CD14-positive monocyte (primary cell): ENCODE data around the gene CUL4A. TPM values are rescaled to one million over a fixed set of nuclear protein-coding genes. Genes with fewer than 3 reads are reported as not detected.

Experiments
- DNase-seq, 3 donors: peaks; one replicate each; pipeline ENCODE4 v3.0.0-alpha.2; 2011 to 2022
- H2AFZ ChIP-seq: 2 replicates; pipeline ENCODE4 v1.6.0; 2012; ENCODE audit warnings: mild to moderate bottlenecking, low read depth, low read length, inconsistent platforms; ENCODE audit not compliant: insufficient read depth, poor library complexity, severe bottlenecking
- H3K27ac ChIP-seq, 2 donors: 1 replicate in 1 of 2; 2 replicates in 1 of 2; pipeline ENCODE4 v1.5.1; 2012 to 2013; ENCODE audit warnings: low read length in 2 of 2, control low read depth in 1 of 2, inconsistent platforms in 1 of 2, low read depth in 1 of 2, mild to moderate bottlenecking in 1 of 2
- H3K27me3 ChIP-seq, 2 donors: one replicate each; pipeline versions ENCODE4 v1.6.0 to v1.6.1; 2011 to 2013; ENCODE audit warnings: low read length in 2 of 2; ENCODE audit not compliant: control insufficient read depth in 2 of 2, insufficient read depth in 2 of 2
- H3K36me3 ChIP-seq, 2 donors: replicated peaks in 1 of 2; 1 replicate in 1 of 2; 2 replicates in 1 of 2; pipeline versions ENCODE4 v1.5.1 to v1.6.1; 2012 to 2013; ENCODE audit warnings: low read length in 2 of 2, control low read depth in 1 of 2, inconsistent platforms in 1 of 2, mild to moderate bottlenecking in 1 of 2; ENCODE audit not compliant: insufficient read depth in 2 of 2, control insufficient read depth in 1 of 2
- H3K4me1 ChIP-seq, 2 donors: 1 replicate in 1 of 2; 2 replicates in 1 of 2; pipeline versions ENCODE4 v1.5.1 to v1.6.1; 2012 to 2013; ENCODE audit warnings: low read length in 2 of 2, control low read depth in 1 of 2, inconsistent platforms in 1 of 2, mild to moderate bottlenecking in 1 of 2, moderate library complexity in 1 of 2; ENCODE audit not compliant: insufficient read depth in 2 of 2, control insufficient read depth in 1 of 2
- H3K4me2 ChIP-seq: replicated peaks from 2 replicates; pipeline ENCODE3; 2012; ENCODE audit warnings: low read length, moderate library complexity, mild to moderate bottlenecking; ENCODE audit not compliant: poor library complexity, severe bottlenecking; ENCODE audit errors: extremely low read depth
- H3K4me3 ChIP-seq, 3 experiments: fragments of 200-600 bp in 1 of 3; sonication (generic) in 1 of 3; replicated peaks in 1 of 3; 1 replicate in 2 of 3; 2 replicates in 1 of 3; pipeline ENCODE4 v1.5.1; 2011 to 2013; ENCODE audit warnings: low read length in 3 of 3, mild to moderate bottlenecking in 3 of 3, control low read depth in 2 of 3, low read depth in 2 of 3, inconsistent platforms in 1 of 3, moderate library complexity in 1 of 3
- H3K79me2 ChIP-seq: 2 replicates; pipeline ENCODE4 v1.6.0; 2012; ENCODE audit warnings: mild to moderate bottlenecking, control low read depth, inconsistent platforms, low read length, moderate library complexity; ENCODE audit not compliant: insufficient read depth
- H3K9ac ChIP-seq: 2 replicates; pipeline ENCODE4 v1.6.0; 2017; ENCODE audit warnings: low read length, mild to moderate bottlenecking; ENCODE audit not compliant: insufficient read depth, poor library complexity, severe bottlenecking
- H3K9me3 ChIP-seq, 2 donors: replicated peaks in 1 of 2; 1 replicate in 1 of 2; 2 replicates in 1 of 2; pipeline versions ENCODE4 v1.5.1 to v1.6.1; 2012 to 2013; ENCODE audit warnings: low read length in 2 of 2, control low read depth in 1 of 2; ENCODE audit not compliant: control insufficient read depth in 1 of 2, insufficient read depth in 1 of 2
- H4K20me1 ChIP-seq: 2 replicates; pipeline ENCODE4 v1.6.0; 2012; ENCODE audit warnings: mild to moderate bottlenecking, low read length, control low read depth, moderate library complexity; ENCODE audit not compliant: insufficient read depth
- H3K27ac Mint-ChIP-seq, 7 donors: one replicate each; pipeline ENCODE4 v1.8.0; 2020; ENCODE audit warnings: mild to moderate bottlenecking in 7 of 7, mixed read lengths in 7 of 7, moderate library complexity in 6 of 7, inconsistent platforms in 2 of 7
- H3K27me3 Mint-ChIP-seq, 3 donors: one replicate each; pipeline ENCODE4 v1.8.0; 2021 to 2022; ENCODE audit warnings: low read depth in 3 of 3, mild to moderate bottlenecking in 3 of 3, mixed read lengths in 3 of 3, moderate library complexity in 3 of 3, inconsistent platforms in 1 of 3
- H3K36me3 Mint-ChIP-seq, 2 donors: one replicate each; pipeline ENCODE4 v1.8.0; 2020; ENCODE audit warnings: mixed read lengths in 2 of 2, inconsistent platforms in 1 of 2, mild to moderate bottlenecking in 1 of 2
- H3K4me1 Mint-ChIP-seq: one replicate; pipeline ENCODE4 v1.8.0; 2020; ENCODE audit warnings: mild to moderate bottlenecking, mixed read lengths
- H3K4me3 Mint-ChIP-seq, 2 donors: one replicate each; pipeline ENCODE4 v1.8.0; 2020; ENCODE audit warnings: mild to moderate bottlenecking in 2 of 2, mixed read lengths in 2 of 2, moderate library complexity in 1 of 2
- H3K9me3 Mint-ChIP-seq, 7 donors: one replicate each; pipeline ENCODE4 v1.8.0; 2020 to 2022; ENCODE audit warnings: mixed read lengths in 7 of 7, mild to moderate bottlenecking in 6 of 7, moderate library complexity in 6 of 7, inconsistent platforms in 2 of 7
- WGBS: methylation state at CpG from one replicate; pipeline ENCODE4 v1.1.5; 2013; ENCODE audit warnings: missing lambda C conversion rate; ENCODE audit not compliant: insufficient coverage; 5-methylcytosine and 5-hydroxymethylcytosine counted together
- intact Hi-C, 2 donors: fragments of 100-400 bp; cut with micrococcal nuclease; formaldehyde crosslinking; loops; one replicate each; pipeline versions ENCODE4 v1.15.0 to v1.15.1; 2023
- polyA plus RNA-seq, 3 donors: library from polyadenylated mRNA; depleted of rRNA in 1 of 3; unstranded in 2 of 3; stranded (reverse) in 1 of 3; fragments of 300-500 nt in 2 of 3; fragments of >200 nt in 1 of 3; fragmentation: Illumina TruSeq in 2 of 3; gene quantifications; 1 replicate in 2 of 3; 2 replicates in 1 of 3; pipeline ENCODE4 v1.2.3, GENCODE V29; 2012 to 2021
- TF ChIP-seq, protein P1 (sequence below): fragments of 200-600 bp; IDR thresholded peaks from one replicate; pipeline ENCODE4 v1.8.0; 2022; ENCODE audit warnings: antibody characterized with exemption, mild to moderate bottlenecking

CUL4A gene
- polyA plus RNA-seq, 3 donors: 32.0 to 53.9 (median 33.7) TPM

DNA sequence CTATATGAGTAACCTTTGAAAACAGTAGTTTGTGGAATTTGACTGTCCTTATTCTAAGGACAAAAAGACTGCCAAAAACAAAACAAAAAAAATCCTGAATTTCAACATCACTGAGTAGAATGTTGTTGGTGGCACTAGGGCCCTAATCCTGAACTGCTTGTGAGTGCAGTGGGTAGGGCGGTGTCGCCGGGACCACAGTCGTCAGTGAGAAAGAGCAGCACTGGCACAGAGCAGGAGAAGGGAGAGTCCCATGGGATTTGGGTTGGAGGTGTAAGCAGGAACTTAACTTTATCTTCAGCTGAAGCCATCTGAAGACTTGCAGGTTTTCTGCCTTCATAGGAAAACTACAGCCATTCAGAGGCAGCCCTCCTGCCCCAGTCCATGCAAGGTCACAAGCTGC lies 6.5 kb upstream of the CUL4A start:
- H3K9me3 Mint-ChIP-seq: no peaks in the 10 kb centered on the region
- peaks cover 25% of the 10 kb centered on the region for H3K4me1 Mint-ChIP-seq
- Histone ChIP-seq H2AFZ (no peak overlapping the region), H3K4me3 (no peak overlapping the region), H4K20me1 (peaks cover 28% of the 10 kb centered on the region), H3K79me2 (peaks cover 71% of the 10 kb centered on the region), H3K36me3 (peaks cover 20 to 46% of the 10 kb centered on the region in 2 donors), H3K4me1 (peaks cover 7 to 10% of the 10 kb centered on the region in 2 donors), H3K9me3 (no peaks in the 10 kb centered on the region), H3K9ac (no peak overlapping the region), H3K27ac (no peak overlapping the region), H3K4me2 (no peak overlapping the region), H3K27me3 (no peaks in the 10 kb centered on the region)
- H3K36me3 Mint-ChIP-seq: peaks cover 27 to 56% of the 10 kb centered on the region in 2 donors
- H3K27ac Mint-ChIP-seq: peak overlapping the region in 1 of 7 donors; percentile 71
- WGBS: no CpG with 5 or more reads among the region's 4 CpGs
- intact Hi-C loops: loop anchor here in 1 of 2 donors (10.0 kb wide), 1 partner anchor 618 kb away; the partner anchor contains the start of gene TUBGCP3
- H3K4me3 Mint-ChIP-seq: no peak overlapping the region
- no peaks in the 10 kb centered on the region for H3K27me3 Mint-ChIP-seq
- DNase-seq: no peak
- TF ChIP-seq, protein P1, sequence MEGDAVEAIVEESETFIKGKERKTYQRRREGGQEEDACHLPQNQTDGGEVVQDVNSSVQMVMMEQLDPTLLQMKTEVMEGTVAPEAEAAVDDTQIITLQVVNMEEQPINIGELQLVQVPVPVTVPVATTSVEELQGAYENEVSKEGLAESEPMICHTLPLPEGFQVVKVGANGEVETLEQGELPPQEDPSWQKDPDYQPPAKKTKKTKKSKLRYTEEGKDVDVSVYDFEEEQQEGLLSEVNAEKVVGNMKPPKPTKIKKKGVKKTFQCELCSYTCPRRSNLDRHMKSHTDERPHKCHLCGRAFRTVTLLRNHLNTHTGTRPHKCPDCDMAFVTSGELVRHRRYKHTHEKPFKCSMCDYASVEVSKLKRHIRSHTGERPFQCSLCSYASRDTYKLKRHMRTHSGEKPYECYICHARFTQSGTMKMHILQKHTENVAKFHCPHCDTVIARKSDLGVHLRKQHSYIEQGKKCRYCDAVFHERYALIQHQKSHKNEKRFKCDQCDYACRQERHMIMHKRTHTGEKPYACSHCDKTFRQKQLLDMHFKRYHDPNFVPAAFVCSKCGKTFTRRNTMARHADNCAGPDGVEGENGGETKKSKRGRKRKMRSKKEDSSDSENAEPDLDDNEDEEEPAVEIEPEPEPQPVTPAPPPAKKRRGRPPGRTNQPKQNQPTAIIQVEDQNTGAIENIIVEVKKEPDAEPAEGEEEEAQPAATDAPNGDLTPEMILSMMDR: no peak

DNA sequence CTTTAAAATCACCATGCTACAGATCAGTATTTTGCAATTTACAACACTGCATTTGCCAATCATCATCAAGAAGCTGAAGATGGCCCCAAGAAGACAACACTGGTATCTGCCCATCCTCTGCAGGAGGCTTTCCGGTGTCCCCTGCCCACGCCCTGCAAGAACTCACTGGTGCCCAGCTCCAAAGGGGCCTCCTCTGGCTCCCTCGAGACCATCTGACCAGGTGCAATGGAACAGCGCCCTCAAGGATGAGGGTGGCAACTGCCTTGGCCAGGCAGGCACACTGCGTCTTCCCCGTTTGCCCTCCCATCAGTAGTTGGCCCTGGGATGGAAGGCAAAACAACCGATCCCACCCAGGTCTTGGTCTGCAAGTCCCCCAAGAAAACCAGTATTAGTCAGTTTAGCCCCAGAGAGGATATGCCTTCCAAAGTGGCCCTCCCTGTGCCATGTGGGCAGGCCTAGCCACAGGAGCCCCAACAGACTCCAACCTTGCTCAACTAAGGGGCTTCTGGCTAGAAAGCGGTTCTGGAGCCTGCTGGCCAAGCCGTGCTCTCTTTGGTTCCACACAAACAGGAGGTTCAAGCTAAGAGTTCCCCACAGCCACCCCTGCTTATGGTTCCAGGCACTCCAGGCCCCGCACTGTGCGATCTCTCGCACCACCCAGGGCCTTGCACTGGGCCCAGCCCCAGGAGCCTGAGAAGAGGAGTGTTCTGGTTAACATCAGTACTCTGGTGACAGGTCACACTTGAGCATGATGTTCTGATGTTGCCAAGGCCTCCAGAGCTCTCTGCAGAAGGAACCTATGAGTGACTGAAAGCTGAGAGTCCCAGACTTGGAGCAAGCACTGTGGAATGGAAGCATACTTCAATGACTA lies 5.7 kb upstream of the CUL4A start:
- TF ChIP-seq, protein P1: no peak
- no peaks in the 10 kb centered on the region for H3K9me3 Mint-ChIP-seq
- intact Hi-C loops: loop anchor here in 1 of 2 donors (10.0 kb wide), 1 partner anchor 619 kb away; the partner anchor contains the start of gene TUBGCP3

More for the DNA sequence above, 5.7 kb upstream of the CUL4A start:
- Histone ChIP-seq H3K27me3 (no peaks in the 10 kb centered on the region), H3K79me2 (peaks cover 75% of the 10 kb centered on the region), H3K9me3 (no peaks in the 10 kb centered on the region), H3K4me2 (no peak overlapping the region), H3K4me1 (peaks cover 9 to 14% of the 10 kb centered on the region in 2 donors), H2AFZ (no peak overlapping the region), H3K9ac (no peak overlapping the region), H3K4me3 (no peak overlapping the region), H3K27ac (peak overlapping the region in 1 of 2 donors; percentile 12), H3K36me3 (peaks cover 15 to 38% of the 10 kb centered on the region in 2 donors), H4K20me1 (peaks cover 28% of the 10 kb centered on the region)
- 96% methylated on average over 12 of the region's 12 CpGs for WGBS
- peaks cover 20 to 48% of the 10 kb centered on the region in 2 donors for H3K36me3 Mint-ChIP-seq
- H3K4me3 Mint-ChIP-seq: no peak overlapping the region
- H3K27ac Mint-ChIP-seq: peak overlapping the region in 2 of 7 donors; percentile 14 to 60
- no peak for DNase-seq
- no peaks in the 10 kb centered on the region for H3K27me3 Mint-ChIP-seq
- H3K4me1 Mint-ChIP-seq: peaks cover 26% of the 10 kb centered on the region
